Activated T-cell treated with anti-CD3 and anti-CD28 coated beads, Interleukin-2, amount 50 U/mL, for 72 hours (primary cell): ENCODE results near the gene PARL. TPM values are rescaled to one million over a fixed set of nuclear protein-coding genes. Genes with fewer than 3 reads are reported as not detected.

Experiments
- ATAC-seq, 2 donors: fragments of 150-1000 bp; cut with Tn5 transposase; replicated peaks in 1 of 2; 2 replicates each; pipeline ENCODE4 v1.10.0; 2021; ENCODE audit warnings: moderate library complexity in 2 of 2, mild to moderate bottlenecking in 1 of 2
- DNase-seq, 2 donors: peaks; one replicate each; pipeline ENCODE4 v3.0.0; 2021 to 2022; ENCODE audit warnings: mixed read lengths in 1 of 2
- H3K27ac Mint-ChIP-seq: one replicate; pipeline ENCODE4 v1.8.0; 2022; ENCODE audit warnings: mild to moderate bottlenecking, moderate library complexity, mixed read lengths
- H3K27me3 Mint-ChIP-seq: one replicate; pipeline ENCODE4 v1.8.0; 2022; ENCODE audit warnings: low read depth, mixed read lengths
- H3K36me3 Mint-ChIP-seq, 2 donors: one replicate each; pipeline ENCODE4 v1.8.0; 2022; ENCODE audit warnings: mixed read lengths in 2 of 2, mild to moderate bottlenecking in 1 of 2; ENCODE audit not compliant: insufficient read depth in 2 of 2
- H3K4me1 Mint-ChIP-seq: one replicate; pipeline ENCODE4 v1.8.0; 2022; ENCODE audit warnings: low read depth, mixed read lengths
- H3K4me3 Mint-ChIP-seq, 2 donors: one replicate each; pipeline ENCODE4 v1.8.0; 2022; ENCODE audit warnings: mild to moderate bottlenecking in 2 of 2, mixed read lengths in 2 of 2, moderate library complexity in 2 of 2
- H3K9me3 Mint-ChIP-seq, 2 donors: one replicate each; pipeline ENCODE4 v1.8.0; 2022; ENCODE audit warnings: mixed read lengths in 2 of 2
- total RNA-seq, 2 donors: library from RNA; stranded (reverse); gene quantifications; one replicate each; pipeline ENCODE4 v1.2.3, GENCODE V29; 2022

PARL gene
- total RNA-seq, 2 donors from 2014 or later: 77.3 to 92.3 TPM

- Mint-ChIP-seq H3K4me3 (no peak overlapping the region), H3K27me3 (no peaks in the 10 kb centered on the region), H3K9me3 (no peaks in the 10 kb centered on the region), H3K4me1 (peaks cover 13% of the 10 kb centered on the region), H3K36me3 (peaks cover 0 to 1% of the 10 kb centered on the region in 2 donors), H3K27ac (no peak overlapping the region)
- no peak for DNase-seq
- ATAC-seq: no peak
Measured at GRCh38 chr3:183816681-183817510, 67.8 kb downstream of the PARL start.

- H3K27me3 Mint-ChIP-seq: no peaks in the 10 kb centered on the region
- DNase-seq (no peak), ATAC-seq (no peak)
- peaks cover 13% of the 10 kb centered on the region for H3K4me1 Mint-ChIP-seq
- H3K27ac Mint-ChIP-seq: no peak overlapping the region
- H3K9me3 Mint-ChIP-seq: no peaks in the 10 kb centered on the region
- no peak overlapping the region for H3K4me3 Mint-ChIP-seq
- peaks cover 0 to 6% of the 10 kb centered on the region in 2 donors for H3K36me3 Mint-ChIP-seq
Measured at GRCh38 chr3:183815951-183816475, 68.7 kb downstream of the PARL start.

GRCh38 chr3:183815563-183815940, 69.1 kb downstream of the PARL start:
- peaks cover 0 to 10% of the 10 kb centered on the region in 2 donors for H3K36me3 Mint-ChIP-seq
- peak; percentile 25 to 37 for ATAC-seq
- H3K9me3 Mint-ChIP-seq: no peaks in the 10 kb centered on the region
- peaks cover 13% of the 10 kb centered on the region for H3K4me1 Mint-ChIP-seq
- H3K4me3 Mint-ChIP-seq: no peak overlapping the region
- no peak for DNase-seq
- no peaks in the 10 kb centered on the region for H3K27me3 Mint-ChIP-seq
- no peak overlapping the region for H3K27ac Mint-ChIP-seq

GRCh38 chr3:183814240-183814639, 70.4 kb downstream of the PARL start:
- DNase-seq (no peak), ATAC-seq (no peak)
- H3K27ac Mint-ChIP-seq: no peak overlapping the region
- H3K36me3 Mint-ChIP-seq: peaks cover 0 to 15% of the 10 kb centered on the region in 2 donors
- no peaks in the 10 kb centered on the region for H3K27me3 Mint-ChIP-seq
- H3K4me3 Mint-ChIP-seq: no peak overlapping the region
- H3K9me3 Mint-ChIP-seq: no peaks in the 10 kb centered on the region
- peaks cover 13% of the 10 kb centered on the region for H3K4me1 Mint-ChIP-seq

GRCh38 chr3:183812761-183813445, 71.8 kb downstream of the PARL start:
- Mint-ChIP-seq H3K27ac (no peak overlapping the region), H3K36me3 (peaks cover 0 to 18% of the 10 kb centered on the region in 2 donors), H3K4me1 (peaks cover 13% of the 10 kb centered on the region), H3K4me3 (no peak overlapping the region), H3K27me3 (no peaks in the 10 kb centered on the region), H3K9me3 (no peaks in the 10 kb centered on the region)
- DNase-seq: no peak
- no peak for ATAC-seq

GRCh38 chr3:183811638-183812037, 73.0 kb downstream of the PARL start:
- Mint-ChIP-seq H3K9me3 (no peaks in the 10 kb centered on the region), H3K36me3 (peaks cover 0 to 18% of the 10 kb centered on the region in 2 donors), H3K4me1 (peaks cover 13% of the 10 kb centered on the region), H3K4me3 (no peak overlapping the region), H3K27me3 (no peaks in the 10 kb centered on the region), H3K27ac (peak overlapping the region; percentile 58)
- ATAC-seq (no peak), DNase-seq (no peak)

- H3K4me3 Mint-ChIP-seq: no peak overlapping the region
- H3K36me3 Mint-ChIP-seq: peaks cover 0 to 18% of the 10 kb centered on the region in 2 donors
- H3K9me3 Mint-ChIP-seq: no peaks in the 10 kb centered on the region
- ATAC-seq (no peak), DNase-seq (no peak)
- no peaks in the 10 kb centered on the region for H3K27me3 Mint-ChIP-seq
- peaks cover 8% of the 10 kb centered on the region for H3K4me1 Mint-ChIP-seq
- H3K27ac Mint-ChIP-seq: peak overlapping the region; percentile 58
Measured at GRCh38 chr3:183810643-183811594, 73.8 kb downstream of the PARL start.

GRCh38 chr3:183809270-183809669, 75.4 kb downstream of the PARL start:
- Mint-ChIP-seq H3K9me3 (no peaks in the 10 kb centered on the region), H3K27me3 (no peaks in the 10 kb centered on the region), H3K4me3 (no peak overlapping the region), H3K4me1 (no peaks in the 10 kb centered on the region), H3K27ac (no peak overlapping the region), H3K36me3 (peaks cover 1 to 21% of the 10 kb centered on the region in 2 donors)
- ATAC-seq (no peak), DNase-seq (no peak)

GRCh38 chr3:183808355-183808754, 76.3 kb downstream of the PARL start:
- DNase-seq (no peak), ATAC-seq (no peak)
- no peak overlapping the region for H3K4me3 Mint-ChIP-seq
- H3K4me1 Mint-ChIP-seq: no peaks in the 10 kb centered on the region
- no peaks in the 10 kb centered on the region for H3K27me3 Mint-ChIP-seq
- H3K9me3 Mint-ChIP-seq: no peaks in the 10 kb centered on the region
- peaks cover 4 to 30% of the 10 kb centered on the region in 2 donors for H3K36me3 Mint-ChIP-seq
- H3K27ac Mint-ChIP-seq: no peak overlapping the region

- ATAC-seq (no peak), DNase-seq (no peak)
- no peaks in the 10 kb centered on the region for H3K4me1 Mint-ChIP-seq
- no peak overlapping the region for H3K27ac Mint-ChIP-seq
- no peaks in the 10 kb centered on the region for H3K9me3 Mint-ChIP-seq
- H3K27me3 Mint-ChIP-seq: no peaks in the 10 kb centered on the region
- peaks cover 4 to 31% of the 10 kb centered on the region in 2 donors for H3K36me3 Mint-ChIP-seq
- no peak overlapping the region for H3K4me3 Mint-ChIP-seq
Measured at GRCh38 chr3:183807881-183808280, 76.8 kb downstream of the PARL start.

GRCh38 chr3:183807209-183807728, 77.4 kb downstream of the PARL start:
- Mint-ChIP-seq H3K9me3 (no peaks in the 10 kb centered on the region), H3K4me3 (no peak overlapping the region), H3K36me3 (peaks cover 4 to 34% of the 10 kb centered on the region in 2 donors), H3K27ac (no peak overlapping the region), H3K27me3 (no peaks in the 10 kb centered on the region), H3K4me1 (no peaks in the 10 kb centered on the region)
- ATAC-seq (no peak), DNase-seq (no peak)

GRCh38 chr3:183802989-183803388, 81.7 kb downstream of the PARL start:
- no peak overlapping the region for H3K27ac Mint-ChIP-seq
- no peaks in the 10 kb centered on the region for H3K27me3 Mint-ChIP-seq
- H3K4me1 Mint-ChIP-seq: no peaks in the 10 kb centered on the region
- peaks cover 8 to 32% of the 10 kb centered on the region in 2 donors for H3K36me3 Mint-ChIP-seq
- H3K9me3 Mint-ChIP-seq: no peaks in the 10 kb centered on the region
- DNase-seq (no peak), ATAC-seq (no peak)
- no peak overlapping the region for H3K4me3 Mint-ChIP-seq
